Astrocyte (in vitro differentiated cells and primary cell): ENCODE measurements around the gene FAM241B. TPM values are rescaled to one million over a fixed set of nuclear protein-coding genes. Genes with fewer than 3 reads are reported as not detected.

Source experiments
- DNase-seq: peaks from one replicate; pipeline ENCODE4 v3.0.0-alpha.2; 2010; ENCODE audit warnings: low read depth
- FAIRE-seq: peaks from 2 replicates; lab custom pipeline; 2011; peaks lifted over from hg19 to GRCh38; lab: Jason Lieb, UNC
- H2AFZ ChIP-seq: 2 replicates; pipeline ENCODE4 v1.6.0; 2012; ENCODE audit warnings: low read depth, low read length, inconsistent platforms
- H3K27ac ChIP-seq: 2 replicates; pipeline ENCODE4 v1.5.1; 2011; ENCODE audit warnings: low read depth, low read length, inconsistent platforms
- H3K27me3 ChIP-seq: 2 replicates; pipeline ENCODE4 v1.6.0; 2011; ENCODE audit warnings: low read length, inconsistent platforms; ENCODE audit not compliant: insufficient read depth
- H3K36me3 ChIP-seq: 2 replicates; pipeline ENCODE4 v1.5.1; 2011; ENCODE audit warnings: low read length, inconsistent platforms; ENCODE audit not compliant: insufficient read depth
- H3K4me1 ChIP-seq: 2 replicates; pipeline ENCODE4 v1.5.1; 2011; ENCODE audit warnings: low read length, inconsistent platforms; ENCODE audit not compliant: insufficient read depth
- H3K4me2 ChIP-seq: 2 replicates; pipeline ENCODE4 v1.6.0; 2012; ENCODE audit warnings: low read length, inconsistent platforms
- H3K4me3 ChIP-seq: 2 replicates; pipeline ENCODE4 v1.5.1; 2011; ENCODE audit warnings: low read depth, mild to moderate bottlenecking, low read length, inconsistent platforms; ENCODE audit not compliant: insufficient read depth
- H3K79me2 ChIP-seq: 2 replicates; pipeline ENCODE4 v1.6.0; 2012; ENCODE audit warnings: mild to moderate bottlenecking, low read length, inconsistent platforms; ENCODE audit not compliant: insufficient read depth
- H3K9ac ChIP-seq: 2 replicates; pipeline ENCODE4 v1.6.0; 2012; ENCODE audit warnings: mild to moderate bottlenecking, low read length, inconsistent platforms
- H3K9me3 ChIP-seq: 2 replicates; pipeline ENCODE4 v1.5.1; 2012; ENCODE audit warnings: low read depth, mild to moderate bottlenecking, low read length, inconsistent platforms; ENCODE audit not compliant: insufficient read depth
- H4K20me1 ChIP-seq: 2 replicates; pipeline ENCODE4 v1.6.0; 2012; ENCODE audit warnings: low read length, inconsistent platforms; ENCODE audit not compliant: insufficient read depth
- H3K27ac Mint-ChIP-seq: one replicate; pipeline ENCODE4 v1.8.0; 2021; ENCODE audit warnings: mild to moderate bottlenecking, mixed read lengths; ENCODE audit not compliant: unreplicated experiment
- H3K27me3 Mint-ChIP-seq: one replicate; pipeline ENCODE4 v1.8.0; 2021; ENCODE audit warnings: low read depth, mixed read lengths; ENCODE audit not compliant: unreplicated experiment
- H3K36me3 Mint-ChIP-seq: one replicate; pipeline ENCODE4 v1.8.0; 2021; ENCODE audit warnings: low read depth, mixed read lengths; ENCODE audit not compliant: unreplicated experiment
- H3K4me1 Mint-ChIP-seq: one replicate; pipeline ENCODE4 v1.8.0; 2021; ENCODE audit warnings: low read depth, mixed read lengths; ENCODE audit not compliant: unreplicated experiment
- H3K4me3 Mint-ChIP-seq: one replicate; pipeline ENCODE4 v1.8.0; 2021; ENCODE audit warnings: mild to moderate bottlenecking, moderate library complexity, mixed read lengths; ENCODE audit not compliant: unreplicated experiment
- H3K9me3 Mint-ChIP-seq: one replicate; pipeline ENCODE4 v1.8.0; 2021; ENCODE audit warnings: mild to moderate bottlenecking, mixed read lengths; ENCODE audit not compliant: unreplicated experiment
- CTCF ChIP-seq: IDR thresholded peaks from 2 replicates; pipeline ENCODE4 v1.5.1; 2011; ENCODE audit warnings: low read depth, mild to moderate bottlenecking, inconsistent platforms, low read length, moderate library complexity; ENCODE audit not compliant: insufficient read depth
- EZH2 ChIP-seq: IDR thresholded peaks from 2 replicates; pipeline ENCODE4 v1.6.1; 2012; ENCODE audit warnings: mild to moderate bottlenecking, low read length, inconsistent platforms; ENCODE audit not compliant: insufficient read depth
- total RNA-seq: library from RNA; stranded (reverse); gene quantifications from 2 replicates; pipeline ENCODE4 v1.2.1, GENCODE V29; 2021

The FAM241B gene
- total RNA-seq, 1 donor from 2014 or later = 4.4 TPM

GRCh38 chr10:69633673-69634635, 3.9 kb downstream of the FAM241B start:
- Histone ChIP-seq H3K4me1 (no peaks in the 10 kb centered on the region), H3K36me3 (no peaks in the 10 kb centered on the region), H3K27me3 (peaks cover 9% of the 10 kb centered on the region), H3K4me3 (no peak overlapping the region), H3K4me2 (no peak overlapping the region), H3K9me3 (no peaks in the 10 kb centered on the region), H4K20me1 (no peaks in the 10 kb centered on the region), H3K27ac (no peak overlapping the region), H3K9ac (no peak overlapping the region), H3K79me2 (no peaks in the 10 kb centered on the region), H2AFZ (no peak overlapping the region)
- H3K36me3 Mint-ChIP-seq = peaks cover 9% of the 10 kb centered on the region
- no peak for TF ChIP-seq CTCF
- no peak for TF ChIP-seq EZH2
- H3K4me3 Mint-ChIP-seq = no peak overlapping the region
- no peaks in the 10 kb centered on the region for H3K9me3 Mint-ChIP-seq
- no peak for DNase-seq
- H3K4me1 Mint-ChIP-seq = no peaks in the 10 kb centered on the region
- no peak for FAIRE-seq
- peaks cover 48% of the 10 kb centered on the region for H3K27me3 Mint-ChIP-seq
- no peak overlapping the region for H3K27ac Mint-ChIP-seq

- no peak overlapping the region for H3K4me3 Mint-ChIP-seq
- DNase-seq = no peak
- H3K9ac ChIP-seq = no peak overlapping the region
- TF ChIP-seq EZH2 (no peak), CTCF (no peak)
- H3K4me2 ChIP-seq = no peak overlapping the region
- H3K4me1 ChIP-seq = no peaks in the 10 kb centered on the region
- H3K27ac Mint-ChIP-seq = no peak overlapping the region
- no peaks in the 10 kb centered on the region for H3K4me1 Mint-ChIP-seq
- peaks cover 9% of the 10 kb centered on the region for H3K27me3 ChIP-seq
- FAIRE-seq = no peak
- H3K9me3 Mint-ChIP-seq = no peaks in the 10 kb centered on the region
- H3K36me3 Mint-ChIP-seq = peaks cover 9% of the 10 kb centered on the region
- no peak overlapping the region for H3K4me3 ChIP-seq
- H3K79me2 ChIP-seq = no peaks in the 10 kb centered on the region
- no peak overlapping the region for H3K27ac ChIP-seq
- H3K36me3 ChIP-seq = no peaks in the 10 kb centered on the region
- H3K9me3 ChIP-seq = no peaks in the 10 kb centered on the region
- peaks cover 44% of the 10 kb centered on the region for H3K27me3 Mint-ChIP-seq
- no peak overlapping the region for H2AFZ ChIP-seq
- H4K20me1 ChIP-seq = no peaks in the 10 kb centered on the region
Observed at GRCh38 chr10:69634759-69635425, 4.8 kb downstream of the FAM241B start.
